ENCODE data around the gene PLA2G3.

Gene PLA2G3

DNA sequence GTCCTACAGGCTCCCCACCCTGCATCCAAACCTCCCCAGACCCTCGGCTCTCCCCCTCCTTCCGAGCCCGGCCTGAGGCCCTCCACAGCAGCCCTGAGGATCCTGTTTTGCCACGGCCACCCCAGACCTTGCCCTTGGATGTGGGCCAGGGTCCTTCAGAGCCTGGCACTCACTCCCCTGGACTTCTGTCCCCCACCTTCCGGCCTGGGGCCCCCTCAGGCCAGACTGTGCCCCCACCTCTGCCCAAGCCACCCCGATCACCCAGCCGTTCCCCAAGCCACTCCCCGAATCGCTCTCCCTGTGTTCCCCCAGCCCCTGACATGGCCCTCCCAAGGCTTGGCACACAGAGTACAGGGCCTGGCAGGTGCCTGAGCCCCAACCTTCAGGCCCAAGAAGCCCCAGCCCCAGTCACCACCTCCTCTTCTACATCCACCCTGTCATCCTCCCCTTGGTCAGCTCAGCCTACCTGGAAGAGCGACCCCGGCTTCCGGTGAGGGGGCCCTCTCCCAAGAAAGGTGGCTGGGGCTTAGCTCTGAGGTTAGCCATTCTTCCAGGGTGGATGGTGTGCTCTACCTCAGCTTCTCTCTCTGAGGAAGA, 14.7 kb downstream of the PLA2G3 start:
- no peak for DNase-seq
- Mint-ChIP-seq H3K27me3 (ENCODE audit: low read depth, poor library complexity) (peaks cover 5% of the 10 kb centered on the region), H3K4me3 (no peak overlapping the region), H3K4me1 (peaks cover 17% of the 10 kb centered on the region), H3K36me3 (ENCODE audit: low read depth) (no peaks in the 10 kb centered on the region), H3K27ac (no peak overlapping the region), H3K9me3 (no peaks in the 10 kb centered on the region)
- TF ChIP-seq, protein P1, sequence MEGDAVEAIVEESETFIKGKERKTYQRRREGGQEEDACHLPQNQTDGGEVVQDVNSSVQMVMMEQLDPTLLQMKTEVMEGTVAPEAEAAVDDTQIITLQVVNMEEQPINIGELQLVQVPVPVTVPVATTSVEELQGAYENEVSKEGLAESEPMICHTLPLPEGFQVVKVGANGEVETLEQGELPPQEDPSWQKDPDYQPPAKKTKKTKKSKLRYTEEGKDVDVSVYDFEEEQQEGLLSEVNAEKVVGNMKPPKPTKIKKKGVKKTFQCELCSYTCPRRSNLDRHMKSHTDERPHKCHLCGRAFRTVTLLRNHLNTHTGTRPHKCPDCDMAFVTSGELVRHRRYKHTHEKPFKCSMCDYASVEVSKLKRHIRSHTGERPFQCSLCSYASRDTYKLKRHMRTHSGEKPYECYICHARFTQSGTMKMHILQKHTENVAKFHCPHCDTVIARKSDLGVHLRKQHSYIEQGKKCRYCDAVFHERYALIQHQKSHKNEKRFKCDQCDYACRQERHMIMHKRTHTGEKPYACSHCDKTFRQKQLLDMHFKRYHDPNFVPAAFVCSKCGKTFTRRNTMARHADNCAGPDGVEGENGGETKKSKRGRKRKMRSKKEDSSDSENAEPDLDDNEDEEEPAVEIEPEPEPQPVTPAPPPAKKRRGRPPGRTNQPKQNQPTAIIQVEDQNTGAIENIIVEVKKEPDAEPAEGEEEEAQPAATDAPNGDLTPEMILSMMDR (IDR thresholded peaks at IDR 0.05) = no peak

DNA sequence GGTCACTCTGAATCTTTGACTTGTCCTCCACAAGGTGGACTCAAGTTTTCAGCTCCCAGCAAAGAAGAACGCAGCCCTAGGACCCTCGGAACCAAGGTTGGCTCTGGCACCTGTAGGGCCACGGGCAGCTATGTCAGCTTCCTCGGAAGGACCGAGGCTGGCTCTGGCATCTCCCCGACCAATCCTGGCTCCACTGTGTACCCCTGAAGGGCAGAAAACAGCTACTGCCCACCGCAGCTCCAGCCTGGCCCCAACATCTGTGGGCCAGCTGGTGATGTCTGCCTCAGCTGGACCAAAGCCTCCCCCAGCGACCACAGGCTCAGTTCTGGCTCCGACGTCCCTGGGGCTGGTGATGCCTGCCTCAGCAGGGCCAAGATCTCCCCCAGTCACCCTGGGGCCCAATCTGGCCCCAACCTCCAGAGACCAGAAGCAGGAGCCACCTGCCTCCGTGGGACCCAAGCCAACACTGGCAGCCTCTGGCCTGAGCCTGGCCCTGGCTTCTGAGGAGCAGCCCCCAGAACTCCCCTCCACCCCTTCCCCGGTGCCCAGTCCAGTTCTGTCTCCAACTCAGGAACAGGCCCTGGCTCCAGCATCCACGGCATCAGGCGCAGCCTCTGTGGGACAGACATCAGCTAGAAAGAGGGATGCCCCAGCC, 15.4 kb downstream of the PLA2G3 start:
- peaks cover 6% of the 10 kb centered on the region for H3K27me3 Mint-ChIP-seq (ENCODE audit: low read depth, poor library complexity)
- no peak overlapping the region for H3K4me3 Mint-ChIP-seq
- H3K27ac Mint-ChIP-seq = no peak overlapping the region
- H3K9me3 Mint-ChIP-seq = no peaks in the 10 kb centered on the region
- TF ChIP-seq, protein P1 (IDR thresholded peaks at IDR 0.05) = no peak
- H3K36me3 Mint-ChIP-seq (ENCODE audit: low read depth) = no peaks in the 10 kb centered on the region
- DNase-seq = no peak
- H3K4me1 Mint-ChIP-seq = peaks cover 24% of the 10 kb centered on the region

DNA sequence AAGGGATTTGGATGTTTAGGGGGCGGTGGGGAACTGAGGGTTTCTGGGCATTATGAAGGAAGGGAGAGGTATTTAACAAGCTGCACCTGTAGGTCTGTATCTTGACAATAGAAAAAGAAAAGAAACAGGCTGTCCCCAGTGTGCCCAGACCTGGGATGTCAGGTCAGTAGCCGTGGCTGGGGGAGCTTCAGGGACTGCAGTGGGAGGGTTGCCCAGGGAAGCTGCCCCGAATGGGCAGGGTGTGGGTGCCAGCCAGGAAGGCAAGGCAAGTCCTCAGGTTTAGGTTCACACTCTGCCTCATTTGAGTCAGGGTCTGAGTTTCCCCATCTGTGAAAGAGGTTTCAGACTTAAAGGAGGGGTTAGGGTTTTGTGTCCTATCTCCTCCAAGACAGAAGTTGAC, 16.0 kb downstream of the PLA2G3 start:
- DNase-seq = no peak
- TF ChIP-seq, protein P1 (IDR thresholded peaks at IDR 0.05) = no peak
- H3K36me3 Mint-ChIP-seq (ENCODE audit: low read depth) = no peaks in the 10 kb centered on the region
- H3K4me3 Mint-ChIP-seq = peak overlapping the region; percentile 11
- no peaks in the 10 kb centered on the region for H3K9me3 Mint-ChIP-seq
- H3K27me3 Mint-ChIP-seq (ENCODE audit: low read depth, poor library complexity) = peaks cover 13% of the 10 kb centered on the region
- no peak overlapping the region for H3K27ac Mint-ChIP-seq
- peaks cover 27% of the 10 kb centered on the region for H3K4me1 Mint-ChIP-seq

- H3K4me3 Mint-ChIP-seq = peak overlapping the region; percentile 72
- H3K36me3 Mint-ChIP-seq (ENCODE audit: low read depth) = no peaks in the 10 kb centered on the region
- no peak overlapping the region for H3K27ac Mint-ChIP-seq
- TF ChIP-seq, protein P1 (IDR thresholded peaks at IDR 0.05) = no peak
- H3K4me1 Mint-ChIP-seq = peaks cover 27% of the 10 kb centered on the region
- DNase-seq = no peak
- peaks cover 13% of the 10 kb centered on the region for H3K27me3 Mint-ChIP-seq (ENCODE audit: low read depth, poor library complexity)
- no peaks in the 10 kb centered on the region for H3K9me3 Mint-ChIP-seq
Measured at GRCh38 chr22:31123292-31123602, 17.1 kb downstream of the PLA2G3 start.

GRCh38 chr22:31122532-31123291, 17.6 kb downstream of the PLA2G3 start, which contains the start of gene INPP5J:
Gene INPP5J, plus strand, starts transcription at chr22:31122966. Its CDS starts 49 bp downstream, at chr22:31123015.
- TF ChIP-seq, protein P1 (IDR thresholded peaks at IDR 0.05) = no peak
- DNase-seq = peak; percentile 61
- Mint-ChIP-seq H3K27ac (no peak within 1 kb of the TSS), H3K36me3 (ENCODE audit: low read depth) (no peaks in the 10 kb centered on the region), H3K4me3 (peak within 1 kb of the TSS; percentile 72), H3K9me3 (no peaks in the 10 kb centered on the region), H3K27me3 (ENCODE audit: low read depth, poor library complexity) (peaks cover 13% of the 10 kb centered on the region), H3K4me1 (peaks cover 27% of the 10 kb centered on the region)

Measured in nephron progenitor cell (in vitro differentiated cells).